PC-3 (cell line): Measurements from ENCODE around the gene TTC23. TPM values are rescaled to one million over a fixed set of nuclear protein-coding genes. Genes with fewer than 3 reads are reported as not detected.

Experiments used
- ATAC-seq: fragments of 200-7000 bp; cut with Tn5 transposase; 2 replicates; pipeline ENCODE4 v1.9.1; 2020; ENCODE audit warnings: mild to moderate bottlenecking, moderate library complexity
- BruUV-seq: library from RNA; stranded (reverse); fragments of 400-500 nt; replicated peaks from 2 replicates; lab custom pipeline; 2021; lab: Mats Ljungman, UMichigan
- CTCF ChIA-PET: fragments of 300-600 bp; sonication (Branson Sonifier 250); formaldehyde crosslinking; loops from one replicate; lab custom pipeline; 2022; ENCODE audit warnings: antibody characterized with exemption; lab: Charles Lee
- POLR2A ChIA-PET: fragments of 300-600 bp; sonication (Branson Sonifier 250); formaldehyde crosslinking; loops from one replicate; lab custom pipeline; 2022; ENCODE audit warnings: antibody characterized with exemption; ENCODE audit not compliant: unreplicated experiment; lab: Charles Lee
- DNase-seq: peaks from one replicate; pipeline ENCODE4 v3.0.0-alpha.2; 2015
- H2AFZ ChIP-seq: fragments of 300-600 bp; sonication (generic); 2 replicates; pipeline ENCODE4 v1.6.0; 2016; ENCODE audit warnings: antibody characterized with exemption, low read length
- H3F3A ChIP-seq: fragments of 300-600 bp; sonication (generic); one replicate; pipeline ENCODE4 v1.6.0; 2017; ENCODE audit warnings: antibody characterized with exemption, low read length, control low read depth, mild to moderate bottlenecking; ENCODE audit not compliant: unreplicated experiment
- H3K27ac ChIP-seq: fragments of 300-600 bp; sonication (generic); 2 replicates; pipeline ENCODE4 v1.5.1; 2016; ENCODE audit warnings: mild to moderate bottlenecking, low read length
- H3K27me3 ChIP-seq: fragments of 300-600 bp; sonication (generic); 2 replicates; pipeline ENCODE4 v1.6.1; 2016; ENCODE audit warnings: low read length, mixed read lengths
- H3K36me3 ChIP-seq: fragments of 300-600 bp; sonication (generic); 2 replicates; pipeline ENCODE4 v1.6.1; 2016; ENCODE audit warnings: low read depth, mixed run types, low read length, mixed read lengths
- H3K4me1 ChIP-seq: fragments of 300-600 bp; sonication (generic); 2 replicates; pipeline ENCODE4 v1.5.1; 2016; ENCODE audit warnings: low read length; ENCODE audit not compliant: insufficient read depth
- H3K4me2 ChIP-seq: fragments of 300-600 bp; sonication (generic); 2 replicates; pipeline ENCODE4 v1.6.0; 2016; ENCODE audit warnings: low read length
- H3K4me3 ChIP-seq: fragments of 300-600 bp; sonication (generic); 2 replicates; pipeline ENCODE4 v1.5.1; 2016; ENCODE audit warnings: mild to moderate bottlenecking, low read length, mixed read lengths
- H3K79me2 ChIP-seq: fragments of 300-600 bp; sonication (generic); 2 replicates; pipeline ENCODE4 v1.6.1; 2017; ENCODE audit warnings: low read length, mixed read lengths
- H3K9ac ChIP-seq: fragments of 300-600 bp; sonication (generic); 2 replicates; pipeline ENCODE4 v1.6.0; 2016; ENCODE audit warnings: mild to moderate bottlenecking, low read length
- H3K9me2 ChIP-seq: fragments of 300-600 bp; sonication (generic); replicated peaks from 2 replicates; pipeline ENCODE4 v1.6.1; 2016; ENCODE audit warnings: mixed run types, low read length, mixed read lengths
- H3K9me3 ChIP-seq: fragments of 300-600 bp; sonication (generic); 2 replicates; pipeline ENCODE4 v1.6.1; 2016; ENCODE audit warnings: low read length, mixed read lengths
- H4K20me1 ChIP-seq: fragments of 300-600 bp; sonication (generic); 2 replicates; pipeline ENCODE4 v1.6.1; 2016; ENCODE audit warnings: low read length, mixed read lengths
- EZH2 ChIP-seq: fragments of 300-600 bp; sonication (generic); IDR thresholded peaks from one replicate; pipeline ENCODE4 v1.6.1; 2017; ENCODE audit warnings: antibody characterized with exemption, mild to moderate bottlenecking, low read length; ENCODE audit not compliant: unreplicated experiment
- EZH2phosphoT487 ChIP-seq: fragments of 300-600 bp; sonication (generic); IDR thresholded peaks from 2 replicates; pipeline ENCODE4 v1.6.1; 2018; ENCODE audit warnings: mild to moderate bottlenecking, antibody characterized with exemption, low read length, borderline replicate concordance
- intact Hi-C: fragments of 100-400 bp; cut with micrococcal nuclease; formaldehyde crosslinking; loops from 2 replicates; pipeline ENCODE4 v1.9.0; 2023
- total RNA-seq: library from RNA; depleted of rRNA; stranded (reverse); fragments of >200 nt; gene quantifications from 2 replicates; pipeline ENCODE4 v1.2.3, GENCODE V29; 2014
- TF ChIP-seq, protein P1 (sequence below): fragments of 300-600 bp; sonication (generic); conservative IDR thresholded peaks from 2 replicates; pipeline ENCODE4 v1.5.1; 2017; ENCODE audit warnings: antibody characterized with exemption, low read depth, mild to moderate bottlenecking, low read length

Gene TTC23
- total RNA-seq, 1 experiment from 2014 or later = 10.4 TPM

DNA sequence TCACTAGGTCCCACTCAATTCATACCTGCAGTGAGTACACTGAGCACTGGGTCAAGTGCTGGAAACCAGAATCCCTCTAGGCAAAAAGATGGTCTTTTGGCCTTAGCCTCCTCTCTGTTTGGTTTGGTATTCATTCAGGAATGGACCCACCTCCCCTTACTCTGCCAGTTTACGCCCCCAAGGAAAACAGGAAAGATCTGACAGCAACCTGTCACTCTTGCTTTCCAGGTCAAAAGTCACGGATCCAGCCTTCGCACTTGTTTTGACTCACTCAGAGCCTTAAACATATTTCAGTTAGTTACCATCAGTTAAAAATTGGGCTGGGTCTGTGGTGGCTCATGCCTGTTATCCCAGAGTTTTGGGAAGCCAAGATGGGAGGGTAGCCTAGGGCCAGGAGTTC lies 76.4 kb downstream of the TTC23 start:
- H3K9ac ChIP-seq = no peak overlapping the region
- no peak for TF ChIP-seq EZH2
- no peak for TF ChIP-seq EZH2phosphoT487
- TF ChIP-seq, protein P1, sequence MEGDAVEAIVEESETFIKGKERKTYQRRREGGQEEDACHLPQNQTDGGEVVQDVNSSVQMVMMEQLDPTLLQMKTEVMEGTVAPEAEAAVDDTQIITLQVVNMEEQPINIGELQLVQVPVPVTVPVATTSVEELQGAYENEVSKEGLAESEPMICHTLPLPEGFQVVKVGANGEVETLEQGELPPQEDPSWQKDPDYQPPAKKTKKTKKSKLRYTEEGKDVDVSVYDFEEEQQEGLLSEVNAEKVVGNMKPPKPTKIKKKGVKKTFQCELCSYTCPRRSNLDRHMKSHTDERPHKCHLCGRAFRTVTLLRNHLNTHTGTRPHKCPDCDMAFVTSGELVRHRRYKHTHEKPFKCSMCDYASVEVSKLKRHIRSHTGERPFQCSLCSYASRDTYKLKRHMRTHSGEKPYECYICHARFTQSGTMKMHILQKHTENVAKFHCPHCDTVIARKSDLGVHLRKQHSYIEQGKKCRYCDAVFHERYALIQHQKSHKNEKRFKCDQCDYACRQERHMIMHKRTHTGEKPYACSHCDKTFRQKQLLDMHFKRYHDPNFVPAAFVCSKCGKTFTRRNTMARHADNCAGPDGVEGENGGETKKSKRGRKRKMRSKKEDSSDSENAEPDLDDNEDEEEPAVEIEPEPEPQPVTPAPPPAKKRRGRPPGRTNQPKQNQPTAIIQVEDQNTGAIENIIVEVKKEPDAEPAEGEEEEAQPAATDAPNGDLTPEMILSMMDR = no peak
- H3K9me3 ChIP-seq = no peaks in the 10 kb centered on the region
- no peaks in the 10 kb centered on the region for H3K4me1 ChIP-seq
- H3K27ac ChIP-seq = no peak overlapping the region
- CTCF ChIA-PET = no interaction called here
- H3K9me2 ChIP-seq = no peaks in the 10 kb centered on the region
- no peaks in the 10 kb centered on the region for H3K36me3 ChIP-seq
- intact Hi-C loops = no loop called here
- BruUV-seq = no TSS peak
- no peak overlapping the region for H3K4me3 ChIP-seq
- no peaks in the 10 kb centered on the region for H4K20me1 ChIP-seq
- H3K79me2 ChIP-seq = no peaks in the 10 kb centered on the region
- H3F3A ChIP-seq = no peaks in the 10 kb centered on the region
- POLR2A ChIA-PET = no interaction called here
- DNase-seq (no peak), ATAC-seq (no peak)
- no peak overlapping the region for H2AFZ ChIP-seq
- no peaks in the 10 kb centered on the region for H3K27me3 ChIP-seq
- no peak overlapping the region for H3K4me2 ChIP-seq

DNA sequence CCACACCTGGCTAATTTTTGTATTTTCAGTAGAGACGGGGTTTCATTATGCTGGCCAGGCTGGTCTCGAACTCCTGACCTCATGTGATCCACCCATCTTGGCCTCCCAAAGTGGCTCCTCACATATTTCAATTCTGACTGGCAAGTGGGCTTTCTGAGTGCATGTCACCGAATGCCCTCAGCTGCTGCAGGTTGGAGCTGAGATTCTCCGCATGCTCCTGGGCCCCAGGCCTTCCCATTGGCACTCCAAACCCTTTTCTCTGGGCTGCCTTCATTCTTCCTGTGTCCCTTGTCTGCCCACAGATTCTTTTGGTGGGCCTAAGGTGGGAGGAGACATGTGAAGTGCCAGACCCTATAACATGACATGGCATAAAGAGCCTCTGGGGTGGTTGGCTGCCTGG lies 77.2 kb downstream of the TTC23 start:
- ChIA-PET CTCF (no interaction called here), POLR2A (no interaction called here)
- DNase-seq (no peak), ATAC-seq (no peak)
- Histone ChIP-seq H3K27ac (no peak overlapping the region), H3K9me3 (no peaks in the 10 kb centered on the region), H3K4me2 (no peak overlapping the region), H3K4me3 (no peak overlapping the region), H3F3A (no peaks in the 10 kb centered on the region), H3K79me2 (no peaks in the 10 kb centered on the region), H3K9ac (no peak overlapping the region), H3K36me3 (no peaks in the 10 kb centered on the region), H3K4me1 (no peaks in the 10 kb centered on the region), H4K20me1 (no peaks in the 10 kb centered on the region), H3K9me2 (no peaks in the 10 kb centered on the region), H2AFZ (no peak overlapping the region), H3K27me3 (no peaks in the 10 kb centered on the region)
- intact Hi-C loops = no loop called here
- no TSS peak for BruUV-seq
- TF ChIP-seq EZH2 = no peak
- TF ChIP-seq, protein P1 = no peak
- TF ChIP-seq EZH2phosphoT487 = no peak

DNA sequence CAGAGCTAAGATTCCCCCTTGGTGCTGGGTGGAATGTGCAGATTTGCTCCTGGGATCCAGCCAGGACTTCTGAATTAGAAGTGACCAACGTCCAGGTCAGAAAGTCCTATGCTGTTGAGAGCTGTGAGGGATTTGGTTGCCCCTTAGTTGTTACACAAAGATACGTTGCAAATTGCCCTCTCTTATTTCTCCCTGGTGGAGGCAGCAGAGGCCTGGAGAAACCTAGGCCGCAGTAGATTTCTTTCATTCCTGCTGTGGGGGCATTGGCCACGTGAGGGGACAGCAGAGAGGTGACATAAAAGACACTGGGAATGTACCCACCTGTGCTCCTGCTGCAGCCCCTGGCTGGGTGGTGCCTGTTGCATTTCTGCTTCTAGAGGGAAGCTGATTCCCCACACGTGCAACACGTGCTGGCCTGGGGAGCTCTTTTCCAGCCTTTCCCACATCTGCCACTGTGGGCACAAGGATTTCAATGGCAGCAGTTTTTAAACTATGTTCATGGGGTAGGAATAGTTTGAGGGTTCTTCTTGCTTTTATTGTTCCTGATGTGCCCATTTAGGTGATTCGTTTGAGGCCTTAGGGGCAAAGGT lies 78.8 kb downstream of the TTC23 start:
- no peak overlapping the region for H3K9ac ChIP-seq
- no peaks in the 10 kb centered on the region for H3K4me1 ChIP-seq
- no peak overlapping the region for H2AFZ ChIP-seq
- no peaks in the 10 kb centered on the region for H4K20me1 ChIP-seq
- H3K79me2 ChIP-seq = no peaks in the 10 kb centered on the region
- H3K4me3 ChIP-seq = no peak overlapping the region
- H3K36me3 ChIP-seq = no peaks in the 10 kb centered on the region
- H3K4me2 ChIP-seq = no peak overlapping the region
- ATAC-seq (no peak), DNase-seq (no peak)
- no peak overlapping the region for H3K27ac ChIP-seq
- H3K9me3 ChIP-seq = no peaks in the 10 kb centered on the region
- TF ChIP-seq, protein P1 = no peak
- no peak for TF ChIP-seq EZH2phosphoT487
- TF ChIP-seq EZH2 = no peak
- no peaks in the 10 kb centered on the region for H3K9me2 ChIP-seq
- no peaks in the 10 kb centered on the region for H3K27me3 ChIP-seq
- intact Hi-C loops = no loop called here
- POLR2A ChIA-PET = no interaction called here
- H3F3A ChIP-seq = no peaks in the 10 kb centered on the region
- no TSS peak for BruUV-seq
- CTCF ChIA-PET = no interaction called here
